GM12892 (cell line): ENCODE data around the gene RANBP17.

ENCODE experiments used
- POLR2A ChIP-seq: IDR thresholded peaks from 2 replicates; pipeline ENCODE4 v1.6.1; 2011; ENCODE audit warnings: low read depth, low read length, control low read depth
- POLR2AphosphoS5 ChIP-seq: IDR thresholded peaks from 2 replicates; pipeline ENCODE4 v1.6.1; 2011; ENCODE audit warnings: low read depth, low read length, control low read depth
- TAF1 ChIP-seq: IDR thresholded peaks from 2 replicates; pipeline ENCODE4 v1.6.1; 2011; ENCODE audit warnings: low read depth, mild to moderate bottlenecking, control low read depth, low read length, borderline replicate concordance

DNA sequence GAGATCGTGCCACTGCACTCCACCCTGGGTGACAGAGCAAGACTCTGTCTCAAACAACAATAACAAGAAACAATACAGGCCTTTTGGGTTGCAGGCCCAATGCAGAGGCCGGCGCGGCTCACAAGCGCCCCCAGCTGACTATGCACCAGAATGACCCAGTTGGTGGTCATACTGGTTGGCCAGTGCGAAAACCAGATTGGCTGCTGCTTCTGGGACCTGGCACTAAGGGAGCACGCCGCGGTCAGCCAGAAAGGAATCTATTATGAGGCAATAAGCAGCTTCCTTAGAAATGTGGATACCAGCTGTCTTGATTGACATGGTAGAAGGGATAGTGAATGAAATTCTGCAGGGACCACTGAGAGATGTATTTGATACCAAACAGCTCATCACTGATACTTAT is 35.0 kb downstream of the RANBP17 start:
- no peak for TF ChIP-seq POLR2A
- no peak for TF ChIP-seq POLR2AphosphoS5
- TF ChIP-seq TAF1, result no peak
